SU-DHL-6 (cell line): Measurements from ENCODE around the gene HCST.
A peak's percentile ranks its signal among the peaks of the same experiment; 100 is the strongest.

ENCODE experiments used
- H2AFZ ChIP-seq: fragments of 200-600 bp; sonication (generic); 2 replicates; pipeline ENCODE4 v1.6.1; 2014; ENCODE audit warnings: low read depth, mild to moderate bottlenecking, moderate library complexity, mixed read lengths, antibody characterized with exemption, low read length; ENCODE audit not compliant: severe bottlenecking
- H3F3A ChIP-seq: fragments of 200-600 bp; shearing (Covaris generic); 2 replicates; pipeline ENCODE4 v1.6.0; 2016; ENCODE audit warnings: antibody characterized with exemption, mild to moderate bottlenecking; ENCODE audit not compliant: insufficient read depth
- H3K27ac ChIP-seq: fragments of 200-600 bp; sonication (generic); 2 replicates; pipeline ENCODE4 v1.5.1; 2016; ENCODE audit warnings: low read depth, mild to moderate bottlenecking, low read length, moderate library complexity, mixed read lengths
- H3K27me3 ChIP-seq: fragments of 200-600 bp; sonication (generic), shearing (Covaris generic); 2 replicates; pipeline ENCODE4 v1.6.0; 2014; ENCODE audit warnings: mild to moderate bottlenecking, low read length
- H3K36me3 ChIP-seq: fragments of 200-600 bp; sonication (generic); 2 replicates; pipeline ENCODE4 v1.6.1; 2014; ENCODE audit warnings: mild to moderate bottlenecking, low read length, mixed read lengths
- H3K4me2 ChIP-seq: fragments of 300-600, 200-600 bp; shearing (Covaris generic), sonication (generic); 2 replicates; pipeline ENCODE4 v1.6.0; 2014; ENCODE audit warnings: low read length, low read depth, mild to moderate bottlenecking; ENCODE audit not compliant: poor library complexity, severe bottlenecking
- H3K4me3 ChIP-seq: fragments of 200-600 bp; sonication (generic); 2 replicates; pipeline ENCODE4 v1.5.1; 2014; ENCODE audit warnings: antibody characterized with exemption, low read length, mild to moderate bottlenecking, mixed read lengths; ENCODE audit not compliant: insufficient read depth, poor library complexity, severe bottlenecking
- H3K79me2 ChIP-seq: fragments of 200-600 bp; sonication (generic); 2 replicates; pipeline ENCODE4 v1.6.1; 2014; ENCODE audit warnings: mild to moderate bottlenecking, low read length, moderate library complexity; ENCODE audit not compliant: insufficient read depth
- H3K9ac ChIP-seq: fragments of 200-600 bp; sonication (generic); 2 replicates; pipeline ENCODE4 v1.7.0; 2014; ENCODE audit warnings: mild to moderate bottlenecking, low read length
- H3K9me2 ChIP-seq: fragments of 200-600 bp; sonication (generic); replicated peaks from 2 replicates; pipeline ENCODE4 v1.6.1; 2014; ENCODE audit warnings: low read length; ENCODE audit not compliant: insufficient read depth
- H3K9me3 ChIP-seq: fragments of 200-600 bp; sonication (generic); 2 replicates; pipeline ENCODE4 v1.6.1; 2014; ENCODE audit warnings: low read length, mixed read lengths; ENCODE audit not compliant: insufficient read depth
- H4K20me1 ChIP-seq: fragments of 200-600 bp; sonication (generic); 2 replicates; pipeline ENCODE4 v1.6.1; 2014; ENCODE audit warnings: low read depth, mild to moderate bottlenecking, antibody characterized with exemption, low read length, moderate library complexity, mixed read lengths
- EZH2phosphoT487 ChIP-seq: fragments of 200-600 bp; sonication (generic), shearing (Covaris generic); conservative IDR thresholded peaks from 2 replicates; pipeline ENCODE4 v1.6.1; 2018; ENCODE audit warnings: mild to moderate bottlenecking, antibody characterized with exemption, low read length, moderate library complexity, mixed read lengths
- TF ChIP-seq, protein P1 (sequence below): fragments of 200-600 bp; sonication (generic); IDR thresholded peaks from one replicate; pipeline ENCODE4 v1.5.1; 2017; ENCODE audit warnings: antibody characterized with exemption, mild to moderate bottlenecking, low read length, moderate library complexity; ENCODE audit not compliant: insufficient read depth, poor library complexity, severe bottlenecking

The HCST gene

DNA sequence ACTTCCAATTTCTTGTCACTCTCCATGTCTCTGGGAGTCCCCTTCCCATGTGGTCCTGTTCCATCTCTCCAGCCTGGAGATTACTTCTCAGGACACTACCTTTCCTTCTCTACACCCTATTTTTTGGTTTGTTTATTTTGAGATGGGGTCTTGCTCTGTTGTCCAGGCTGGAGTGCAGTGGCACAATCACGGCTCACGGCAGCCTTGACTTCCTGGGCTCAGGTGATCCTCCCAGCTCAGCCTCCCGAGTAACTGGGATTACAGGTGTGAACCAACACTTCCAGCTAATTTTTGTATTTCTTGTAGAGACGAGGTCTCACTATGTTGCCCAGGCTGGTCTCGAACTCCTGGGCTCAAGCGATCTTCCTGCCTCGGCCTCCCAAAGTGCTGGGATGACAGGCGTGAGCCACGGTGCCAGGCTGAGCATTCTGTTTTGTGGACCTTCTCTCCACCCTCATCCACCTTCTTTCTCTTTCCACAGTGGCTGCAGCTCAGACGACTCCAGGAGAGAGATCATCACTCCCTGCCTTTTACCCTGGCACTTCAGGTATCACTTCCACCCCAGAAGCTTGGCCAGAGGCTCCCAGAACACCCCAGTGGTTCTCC, 644 bp downstream of the HCST start:
- peaks cover 46% of the 10 kb centered on the region for H3F3A ChIP-seq
- H2AFZ ChIP-seq: no peak overlapping the region
- no peaks in the 10 kb centered on the region for H4K20me1 ChIP-seq
- peak overlapping the region; percentile 73 for H3K4me2 ChIP-seq
- peaks cover 16% of the 10 kb centered on the region for H3K79me2 ChIP-seq
- H3K36me3 ChIP-seq: peaks cover 3% of the 10 kb centered on the region; the same call in 1 of the 2 replicates
- H3K9ac ChIP-seq: peak overlapping the region; percentile 99
- no peaks in the 10 kb centered on the region for H3K27me3 ChIP-seq
- H3K9me3 ChIP-seq: no peaks in the 10 kb centered on the region
- H3K9me2 ChIP-seq: no peaks in the 10 kb centered on the region
- H3K4me3 ChIP-seq: peak overlapping the region; percentile 50
- peak overlapping the region; percentile 98 for H3K27ac ChIP-seq
- TF ChIP-seq EZH2phosphoT487: no peak
- TF ChIP-seq, protein P1, sequence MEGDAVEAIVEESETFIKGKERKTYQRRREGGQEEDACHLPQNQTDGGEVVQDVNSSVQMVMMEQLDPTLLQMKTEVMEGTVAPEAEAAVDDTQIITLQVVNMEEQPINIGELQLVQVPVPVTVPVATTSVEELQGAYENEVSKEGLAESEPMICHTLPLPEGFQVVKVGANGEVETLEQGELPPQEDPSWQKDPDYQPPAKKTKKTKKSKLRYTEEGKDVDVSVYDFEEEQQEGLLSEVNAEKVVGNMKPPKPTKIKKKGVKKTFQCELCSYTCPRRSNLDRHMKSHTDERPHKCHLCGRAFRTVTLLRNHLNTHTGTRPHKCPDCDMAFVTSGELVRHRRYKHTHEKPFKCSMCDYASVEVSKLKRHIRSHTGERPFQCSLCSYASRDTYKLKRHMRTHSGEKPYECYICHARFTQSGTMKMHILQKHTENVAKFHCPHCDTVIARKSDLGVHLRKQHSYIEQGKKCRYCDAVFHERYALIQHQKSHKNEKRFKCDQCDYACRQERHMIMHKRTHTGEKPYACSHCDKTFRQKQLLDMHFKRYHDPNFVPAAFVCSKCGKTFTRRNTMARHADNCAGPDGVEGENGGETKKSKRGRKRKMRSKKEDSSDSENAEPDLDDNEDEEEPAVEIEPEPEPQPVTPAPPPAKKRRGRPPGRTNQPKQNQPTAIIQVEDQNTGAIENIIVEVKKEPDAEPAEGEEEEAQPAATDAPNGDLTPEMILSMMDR: no peak

DNA sequence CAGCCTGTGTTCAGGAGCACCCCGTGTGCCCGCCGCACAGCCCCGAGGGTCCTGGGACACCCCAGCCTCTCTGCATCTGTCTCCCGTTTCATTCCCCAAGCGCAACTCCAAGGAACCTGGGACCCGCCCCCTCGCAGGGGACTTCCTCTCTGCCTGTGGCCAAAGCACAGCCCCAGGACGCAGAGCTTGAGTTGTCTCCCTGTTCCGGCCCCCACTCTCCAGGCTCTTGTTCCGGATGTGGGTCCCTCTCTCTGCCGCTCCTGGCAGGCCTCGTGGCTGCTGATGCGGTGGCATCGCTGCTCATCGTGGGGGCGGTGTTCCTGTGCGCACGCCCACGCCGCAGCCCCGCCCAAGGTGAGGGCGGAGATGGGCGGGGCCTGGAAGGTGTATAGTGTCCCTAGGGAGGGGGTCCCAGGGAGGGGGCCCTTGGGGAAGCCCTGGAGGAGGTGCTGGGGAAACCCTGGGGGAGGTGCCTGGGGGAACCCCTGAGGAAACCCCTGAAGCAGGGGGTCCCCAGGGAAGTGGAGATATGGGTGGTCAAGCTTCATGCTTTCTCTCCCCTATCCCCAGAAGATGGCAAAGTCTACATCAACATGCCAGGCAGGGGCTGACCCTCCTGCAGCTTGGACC, 1.3 kb downstream of the HCST start:
- no peaks in the 10 kb centered on the region for H3K9me3 ChIP-seq
- H3K4me2 ChIP-seq: peak overlapping the region; percentile 73
- H3K9me2 ChIP-seq: no peaks in the 10 kb centered on the region
- no peaks in the 10 kb centered on the region for H4K20me1 ChIP-seq
- H3F3A ChIP-seq: peaks cover 46% of the 10 kb centered on the region
- TF ChIP-seq, protein P1: no peak
- TF ChIP-seq EZH2phosphoT487: no peak
- H3K36me3 ChIP-seq: no peaks in the 10 kb centered on the region
- peaks cover 9% of the 10 kb centered on the region for H3K79me2 ChIP-seq
- peak overlapping the region; percentile 99 for H3K9ac ChIP-seq
- no peaks in the 10 kb centered on the region for H3K27me3 ChIP-seq
- no peak overlapping the region for H2AFZ ChIP-seq
- peak overlapping the region; percentile 98 for H3K27ac ChIP-seq
- H3K4me3 ChIP-seq: peak overlapping the region; percentile 50

- no peak overlapping the region for H2AFZ ChIP-seq
- H3K27me3 ChIP-seq: no peaks in the 10 kb centered on the region
- H4K20me1 ChIP-seq: no peaks in the 10 kb centered on the region
- H3K36me3 ChIP-seq: no peaks in the 10 kb centered on the region
- no peaks in the 10 kb centered on the region for H3K9me3 ChIP-seq
- peaks cover 51% of the 10 kb centered on the region for H3F3A ChIP-seq
- H3K79me2 ChIP-seq: peaks cover under 1% of the 10 kb centered on the region; the same call in 1 of the 2 replicates
- no peaks in the 10 kb centered on the region for H3K9me2 ChIP-seq
- H3K9ac ChIP-seq: no peak overlapping the region
- no peak overlapping the region for H3K4me3 ChIP-seq
- no peak for TF ChIP-seq EZH2phosphoT487
- TF ChIP-seq, protein P1: no peak
- peak overlapping the region; percentile 14 for H3K27ac ChIP-seq
- no peak overlapping the region for H3K4me2 ChIP-seq
Observed at GRCh38 chr19:35904311-35905068, 2.2 kb downstream of the HCST start.
